Tibial artery (tissue), 4 donors: Measurements from ENCODE around the gene SLC45A3.

Source experiments
- DNase-seq, 2 donors: peaks; one replicate each; pipeline ENCODE4 v3.0.0-alpha.2; 2019
- H3K27ac ChIP-seq, 2 donors: fragments of 200-600 bp; sonication (generic) in 1 of 2; 1 replicate in 1 of 2; 2 replicates in 1 of 2; pipeline ENCODE4 v1.5.1; 2018 to 2019; ENCODE audit warnings: mild to moderate bottlenecking in 1 of 2
- H3K27me3 ChIP-seq, 2 donors: fragments of 200-600 bp; sonication (generic) in 1 of 2; one replicate each; pipeline versions ENCODE4 v1.5.1 to v1.6.0; 2016 to 2019
- H3K36me3 ChIP-seq, 3 donors: fragments of 200-600 bp; sonication (generic) in 2 of 3; one replicate each; pipeline ENCODE4 v1.5.1; 2016 to 2019; ENCODE audit warnings: mild to moderate bottlenecking in 2 of 3
- H3K4me1 ChIP-seq, 4 donors: fragments of 200-600 bp; sonication (generic) in 2 of 4; 1 replicate in 3 of 4; 2 replicates in 1 of 4; pipeline ENCODE4 v1.5.1; 2016 to 2019
- H3K4me3 ChIP-seq, 2 donors: fragments of 200-600 bp; sonication (generic) in 1 of 2; 1 replicate in 1 of 2; 2 replicates in 1 of 2; pipeline ENCODE4 v1.5.1; 2018 to 2019; ENCODE audit warnings: mild to moderate bottlenecking in 2 of 2
- H3K9me3 ChIP-seq, 3 donors: fragments of 200-600 bp; sonication (generic) in 1 of 3; one replicate each; pipeline ENCODE4 v1.5.1; 2016 to 2019
- intact Hi-C: fragments of 100-400 bp; cut with DNase I; formaldehyde crosslinking; loops from one replicate; pipeline ENCODE4 v1.15.0; 2023; ENCODE audit warnings: low total_unique reads
- TF ChIP-seq, protein P1 (sequence below), 2 experiments: fragments of 200-600 bp in 1 of 2; fragments of 450-650 bp in 1 of 2; IDR thresholded peaks; one replicate each; pipeline ENCODE4 v1.5.1; 2017 to 2019; ENCODE audit warnings: antibody characterized with exemption in 2 of 2, mild to moderate bottlenecking in 1 of 2, moderate library complexity in 1 of 2

The SLC45A3 gene

DNA sequence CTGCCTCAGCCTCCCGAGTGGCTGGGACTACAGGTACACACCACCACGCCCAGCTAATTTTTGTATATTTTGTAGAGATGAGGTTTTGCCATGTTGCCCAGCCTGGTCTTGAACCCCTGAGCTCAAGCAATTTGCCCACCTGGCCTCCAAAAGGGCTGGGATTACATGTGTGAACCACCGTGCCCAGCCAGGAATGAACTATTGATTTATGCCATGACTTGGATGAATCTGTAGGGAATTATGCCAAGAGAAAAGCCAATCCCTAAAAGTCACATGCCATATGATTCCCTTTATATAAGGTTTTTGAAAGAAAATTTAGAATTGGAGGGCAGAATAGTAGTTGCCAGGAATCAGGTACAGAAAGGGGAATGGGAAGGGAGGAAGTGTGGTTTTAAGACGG is 19.1 kb upstream of the SLC45A3 start:
- intact Hi-C loops = no loop called here
- Histone ChIP-seq H3K4me3 (no peak overlapping the region), H3K27ac (no peak overlapping the region), H3K9me3 (no peaks in the 10 kb centered on the region), H3K4me1 (peaks cover 0 to 3% (median 0%) of the 10 kb centered on the region in 4 donors), H3K36me3 (peaks cover 0 to 17% (median 0%) of the 10 kb centered on the region in 3 donors), H3K27me3 (no peaks in the 10 kb centered on the region)
- TF ChIP-seq, protein P1, sequence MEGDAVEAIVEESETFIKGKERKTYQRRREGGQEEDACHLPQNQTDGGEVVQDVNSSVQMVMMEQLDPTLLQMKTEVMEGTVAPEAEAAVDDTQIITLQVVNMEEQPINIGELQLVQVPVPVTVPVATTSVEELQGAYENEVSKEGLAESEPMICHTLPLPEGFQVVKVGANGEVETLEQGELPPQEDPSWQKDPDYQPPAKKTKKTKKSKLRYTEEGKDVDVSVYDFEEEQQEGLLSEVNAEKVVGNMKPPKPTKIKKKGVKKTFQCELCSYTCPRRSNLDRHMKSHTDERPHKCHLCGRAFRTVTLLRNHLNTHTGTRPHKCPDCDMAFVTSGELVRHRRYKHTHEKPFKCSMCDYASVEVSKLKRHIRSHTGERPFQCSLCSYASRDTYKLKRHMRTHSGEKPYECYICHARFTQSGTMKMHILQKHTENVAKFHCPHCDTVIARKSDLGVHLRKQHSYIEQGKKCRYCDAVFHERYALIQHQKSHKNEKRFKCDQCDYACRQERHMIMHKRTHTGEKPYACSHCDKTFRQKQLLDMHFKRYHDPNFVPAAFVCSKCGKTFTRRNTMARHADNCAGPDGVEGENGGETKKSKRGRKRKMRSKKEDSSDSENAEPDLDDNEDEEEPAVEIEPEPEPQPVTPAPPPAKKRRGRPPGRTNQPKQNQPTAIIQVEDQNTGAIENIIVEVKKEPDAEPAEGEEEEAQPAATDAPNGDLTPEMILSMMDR (IDR thresholded peaks at IDR 0.05) = no peak
- DNase-seq = peak in 1 of 2 donors; percentile 5

GRCh38 chr1:205698921-205699320 is 18.6 kb upstream of the SLC45A3 start:
- no peaks in the 10 kb centered on the region for H3K9me3 ChIP-seq
- H3K4me3 ChIP-seq = no peak overlapping the region
- peak in 1 of 2 donors; percentile 10 for DNase-seq
- no peaks in the 10 kb centered on the region for H3K27me3 ChIP-seq
- H3K4me1 ChIP-seq = peaks cover 0 to 3% (median 0%) of the 10 kb centered on the region in 4 donors
- H3K36me3 ChIP-seq = peaks cover 0 to 15% (median 0%) of the 10 kb centered on the region in 3 donors
- intact Hi-C loops = no loop called here
- TF ChIP-seq, protein P1 (IDR thresholded peaks at IDR 0.05) = no peak
- H3K27ac ChIP-seq = no peak overlapping the region

DNA sequence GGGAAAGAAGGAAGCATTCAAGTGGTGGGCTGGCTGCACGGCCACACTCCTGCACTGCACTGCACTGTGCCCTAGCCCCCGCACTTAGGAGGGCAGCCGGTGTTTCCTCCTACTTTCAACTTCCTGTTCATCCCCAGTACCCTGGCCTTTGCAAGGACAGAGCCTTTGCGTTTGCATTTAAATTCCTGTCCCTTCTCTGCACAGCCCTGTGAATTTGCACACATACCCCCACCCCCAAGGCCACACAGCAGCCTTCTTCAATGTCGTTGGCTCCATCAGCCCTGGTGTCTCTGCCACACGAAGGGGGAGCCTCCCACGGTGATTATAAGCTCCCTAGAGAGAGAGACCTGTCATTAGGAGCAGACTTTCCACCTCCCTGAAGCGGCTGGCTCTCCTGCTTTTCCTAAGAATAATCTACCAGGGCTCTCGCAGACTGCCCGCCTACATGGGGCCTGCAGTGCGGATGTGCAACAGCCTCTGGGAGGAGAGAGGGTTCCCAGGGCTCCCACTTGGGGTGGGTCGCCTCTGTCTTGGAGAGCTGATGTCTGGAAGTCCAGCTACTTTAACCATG is 13.2 kb upstream of the SLC45A3 start:
- TF ChIP-seq, protein P1 (IDR thresholded peaks at IDR 0.05) = no peak
- H3K9me3 ChIP-seq = no peaks in the 10 kb centered on the region
- DNase-seq = peak in 1 of 2 donors; percentile 54
- no peaks in the 10 kb centered on the region for H3K4me1 ChIP-seq
- no peak overlapping the region for H3K27ac ChIP-seq
- no peaks in the 10 kb centered on the region for H3K36me3 ChIP-seq
- H3K4me3 ChIP-seq = no peak overlapping the region
- intact Hi-C loops = no loop called here
- H3K27me3 ChIP-seq = no peaks in the 10 kb centered on the region

DNA sequence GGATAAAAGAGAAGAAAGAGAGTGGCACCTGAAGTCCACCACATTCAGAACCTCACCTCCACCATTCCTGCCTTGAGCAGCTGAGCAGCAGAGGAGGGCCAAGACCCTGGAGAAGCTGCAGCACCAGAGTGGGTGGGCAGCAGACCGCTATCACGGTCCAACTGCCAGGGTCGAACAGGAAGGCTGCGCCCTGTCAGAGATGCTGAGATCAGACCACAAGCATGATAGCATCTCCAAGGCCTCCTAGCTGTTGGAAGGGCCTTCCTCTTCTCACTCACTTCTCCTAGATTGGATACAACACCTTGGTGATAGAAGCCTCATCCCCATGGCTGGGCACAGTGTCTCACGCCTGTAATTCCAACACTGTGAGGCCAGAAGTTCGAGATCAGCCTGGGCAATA is 12.1 kb upstream of the SLC45A3 start:
- Histone ChIP-seq H3K36me3 (no peaks in the 10 kb centered on the region), H3K9me3 (no peaks in the 10 kb centered on the region), H3K4me3 (no peak overlapping the region), H3K27ac (no peak overlapping the region), H3K4me1 (no peaks in the 10 kb centered on the region), H3K27me3 (no peaks in the 10 kb centered on the region)
- peak in 1 of 2 donors; percentile 35 for DNase-seq
- intact Hi-C loops = no loop called here
- TF ChIP-seq, protein P1 (IDR thresholded peaks at IDR 0.05) = no peak

DNA sequence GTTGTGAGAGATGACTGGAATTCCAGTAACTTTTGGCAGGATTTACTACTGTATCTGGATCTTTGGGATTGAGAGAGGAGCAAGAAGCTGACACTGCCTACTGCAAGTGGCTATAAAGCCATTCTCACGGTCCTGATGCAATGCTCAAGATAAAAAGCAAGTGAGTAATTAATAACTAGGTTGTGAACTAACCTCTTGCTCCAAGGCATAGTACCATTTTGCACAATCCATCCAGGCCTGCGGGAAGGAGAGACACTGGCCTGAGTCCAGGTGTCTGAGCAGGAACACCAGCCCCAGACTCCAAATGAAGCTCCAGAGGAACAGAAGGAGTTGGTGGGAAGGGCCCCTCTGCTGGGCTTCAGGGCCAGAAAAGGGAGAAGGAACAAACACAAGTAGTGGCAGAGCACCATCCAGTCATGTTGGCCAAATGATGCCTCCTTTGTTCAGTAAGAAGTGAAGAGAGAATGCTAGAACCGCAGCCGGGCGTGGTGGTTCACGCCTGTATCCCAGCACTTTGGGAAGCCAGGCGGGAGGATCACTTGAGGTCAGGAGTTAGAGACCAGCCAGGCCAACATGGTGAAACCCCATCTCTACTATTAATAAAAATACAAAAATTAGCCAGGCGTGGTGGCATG is 9.9 kb upstream of the SLC45A3 start:
- peak in 1 of 2 donors; percentile 29 for DNase-seq
- intact Hi-C loops = no loop called here
- H3K27ac ChIP-seq = no peak overlapping the region
- TF ChIP-seq, protein P1 (IDR thresholded peaks at IDR 0.05) = no peak
- no peaks in the 10 kb centered on the region for H3K4me1 ChIP-seq
- no peaks in the 10 kb centered on the region for H3K27me3 ChIP-seq
- no peaks in the 10 kb centered on the region for H3K36me3 ChIP-seq
- no peak overlapping the region for H3K4me3 ChIP-seq
- H3K9me3 ChIP-seq = no peaks in the 10 kb centered on the region
